ENCODE data around the gene TCEA3. TPM values are rescaled to one million over a fixed set of nuclear protein-coding genes. Genes with fewer than 3 reads are reported as not detected.

The TCEA3 gene
- total RNA-seq, 1 experiment from 2014 or later = 1.5 TPM

GRCh38 chr1:23451441-23451840 is 26.9 kb upstream of the TCEA3 start:
- H3K27me3 Mint-ChIP-seq (ENCODE audit: insufficient read depth, unreplicated experiment) = no peaks in the 10 kb centered on the region
- no peak overlapping the region for H3K4me3 Mint-ChIP-seq (ENCODE audit: unreplicated experiment)

GRCh38 chr1:23450894-23451293 is 26.3 kb upstream of the TCEA3 start:
- Mint-ChIP-seq H3K36me3 (ENCODE audit: insufficient read depth, unreplicated experiment) (peaks cover 33% of the 10 kb centered on the region), H3K4me1 (ENCODE audit: insufficient read depth, unreplicated experiment) (peaks cover 37% of the 10 kb centered on the region), H3K27ac (ENCODE audit: low read depth, unreplicated experiment) (no peak overlapping the region), H3K9me3 (ENCODE audit: unreplicated experiment) (no peaks in the 10 kb centered on the region), H3K27me3 (ENCODE audit: insufficient read depth, unreplicated experiment) (no peaks in the 10 kb centered on the region), H3K4me3 (ENCODE audit: unreplicated experiment) (no peak overlapping the region)
- TF ChIP-seq CTCF (IDR thresholded peaks at IDR 0.05; ENCODE audit: unreplicated experiment) = no peak
- intact Hi-C loops (cut with micrococcal nuclease) = no loop called here
- no peak for DNase-seq (ENCODE audit: unreplicated experiment)
- CTCF ChIA-PET = interaction anchor here (1.4 kb wide), 1 partner anchor 9 kb away, joined by 6 read pairs; no protein-coding TSS in a partner anchor
- BruUV-seq (replicated peaks) = no TSS peak
- POLR2A ChIA-PET = interaction anchor here (0.6 to 1.3 kb wide), 2 partner anchors 47 to 155 kb away, joined by 4 read pairs; no protein-coding TSS in a partner anchor

More at GRCh38 chr1:23451441-23451840, 26.9 kb upstream of the TCEA3 start:
- H3K9me3 Mint-ChIP-seq (ENCODE audit: unreplicated experiment) = no peaks in the 10 kb centered on the region
- H3K27ac Mint-ChIP-seq (ENCODE audit: low read depth, unreplicated experiment) = no peak overlapping the region
- no TSS peak for BruUV-seq (replicated peaks)
- DNase-seq (ENCODE audit: unreplicated experiment) = no peak
- ChIA-PET CTCF (interaction anchor here (0.6 to 1.4 kb wide), 2 partner anchors 9 to 14 kb away, joined by 3 to 6 read pairs; no protein-coding TSS in a partner anchor), POLR2A (interaction anchor here (0.6 to 1.3 kb wide), 2 partner anchors 47 to 155 kb away, joined by 4 read pairs; no protein-coding TSS in a partner anchor)
- intact Hi-C loops (cut with micrococcal nuclease) = no loop called here
- peaks cover 31% of the 10 kb centered on the region for H3K36me3 Mint-ChIP-seq (ENCODE audit: insufficient read depth, unreplicated experiment)
- peaks cover 42% of the 10 kb centered on the region for H3K4me1 Mint-ChIP-seq (ENCODE audit: insufficient read depth, unreplicated experiment)
- no peak for TF ChIP-seq CTCF (IDR thresholded peaks at IDR 0.05; ENCODE audit: unreplicated experiment)

DNA sequence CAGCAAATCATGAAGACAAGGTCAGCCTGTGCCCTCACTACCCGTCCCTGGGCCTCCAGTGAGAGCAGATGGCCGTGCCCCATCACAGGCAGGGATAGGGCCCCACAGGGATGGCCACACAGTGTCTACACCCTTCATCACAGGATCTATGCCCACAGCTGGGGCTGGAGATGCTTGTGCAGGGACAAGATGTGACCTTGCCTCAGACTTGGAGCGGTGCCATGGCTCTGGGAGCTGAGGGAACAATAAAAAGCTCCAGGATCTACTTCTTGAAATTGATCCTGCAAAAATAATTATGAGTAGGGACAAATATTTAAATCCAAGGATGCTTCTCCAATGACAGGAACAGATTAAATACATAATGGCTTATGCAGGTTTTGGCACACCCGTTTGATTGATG is 25.4 kb upstream of the TCEA3 start:
- peaks cover 36% of the 10 kb centered on the region for H3K36me3 Mint-ChIP-seq (ENCODE audit: insufficient read depth, unreplicated experiment)
- BruUV-seq (replicated peaks) = no TSS peak
- ChIA-PET CTCF (interaction anchor here (1.1 kb wide), 1 partner anchor 48 kb away, joined by 5 read pairs; no protein-coding TSS in a partner anchor), POLR2A (interaction anchor here (1.0 to 1.2 kb wide), 2 partner anchors 15 to 31 kb away, joined by 3 to 4 read pairs; no protein-coding TSS in a partner anchor)
- no peak for DNase-seq (ENCODE audit: unreplicated experiment)
- H3K27me3 Mint-ChIP-seq (ENCODE audit: insufficient read depth, unreplicated experiment) = no peaks in the 10 kb centered on the region
- H3K4me3 Mint-ChIP-seq (ENCODE audit: unreplicated experiment) = no peak overlapping the region
- H3K4me1 Mint-ChIP-seq (ENCODE audit: insufficient read depth, unreplicated experiment) = peaks cover 27% of the 10 kb centered on the region
- H3K27ac Mint-ChIP-seq (ENCODE audit: low read depth, unreplicated experiment) = no peak overlapping the region
- intact Hi-C loops (cut with micrococcal nuclease) = no loop called here
- no peaks in the 10 kb centered on the region for H3K9me3 Mint-ChIP-seq (ENCODE audit: unreplicated experiment)
- no peak for TF ChIP-seq CTCF (IDR thresholded peaks at IDR 0.05; ENCODE audit: unreplicated experiment)

DNA sequence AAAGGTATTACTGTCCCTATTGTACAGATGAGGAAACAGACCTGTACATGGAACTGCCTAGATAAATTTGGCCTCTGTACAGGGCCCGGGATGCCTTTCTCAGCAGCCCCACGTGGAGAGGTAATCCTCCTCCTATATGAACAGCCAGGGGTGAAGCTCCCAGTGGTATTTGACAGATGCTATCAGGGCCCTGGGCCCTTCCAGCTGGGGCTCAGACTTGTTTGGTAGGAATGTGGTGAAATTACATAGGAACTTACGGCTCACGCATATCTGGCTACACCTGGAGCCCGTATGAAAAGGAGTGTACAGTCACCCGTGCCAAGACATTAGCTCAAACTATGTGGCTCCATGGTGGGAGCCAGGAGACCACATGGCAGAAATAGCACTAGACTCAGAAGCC is 24.8 kb upstream of the TCEA3 start:
- ChIA-PET POLR2A (interaction anchor here (0.9 to 1.2 kb wide), 2 partner anchors 16 to 40 kb away, joined by 3 read pairs; no protein-coding TSS in a partner anchor), CTCF (interaction anchor here (1.1 kb wide), 1 partner anchor 49 kb away, joined by 5 read pairs; no protein-coding TSS in a partner anchor)
- Mint-ChIP-seq H3K4me3 (ENCODE audit: unreplicated experiment) (no peak overlapping the region), H3K27me3 (ENCODE audit: insufficient read depth, unreplicated experiment) (no peaks in the 10 kb centered on the region), H3K27ac (ENCODE audit: low read depth, unreplicated experiment) (no peak overlapping the region), H3K4me1 (ENCODE audit: insufficient read depth, unreplicated experiment) (peaks cover 27% of the 10 kb centered on the region), H3K36me3 (ENCODE audit: insufficient read depth, unreplicated experiment) (peaks cover 36% of the 10 kb centered on the region), H3K9me3 (ENCODE audit: unreplicated experiment) (no peaks in the 10 kb centered on the region)
- DNase-seq (ENCODE audit: unreplicated experiment) = no peak
- BruUV-seq (replicated peaks) = no TSS peak
- TF ChIP-seq CTCF (IDR thresholded peaks at IDR 0.05; ENCODE audit: unreplicated experiment) = no peak
- intact Hi-C loops (cut with micrococcal nuclease) = no loop called here
